ENCODE results near the gene PTPRM.

Gene PTPRM

GRCh38 chr18:8005870-8006569 is 438.9 kb downstream of the PTPRM start:
- no peak for DNase-seq (ENCODE audit: low spot score)

GRCh38 chr18:8006979-8007378 is 439.9 kb downstream of the PTPRM start:
- no peak for DNase-seq (ENCODE audit: low spot score)

GRCh38 chr18:8008033-8008432 is 440.9 kb downstream of the PTPRM start:
- DNase-seq (ENCODE audit: low spot score), result no peak

DNA sequence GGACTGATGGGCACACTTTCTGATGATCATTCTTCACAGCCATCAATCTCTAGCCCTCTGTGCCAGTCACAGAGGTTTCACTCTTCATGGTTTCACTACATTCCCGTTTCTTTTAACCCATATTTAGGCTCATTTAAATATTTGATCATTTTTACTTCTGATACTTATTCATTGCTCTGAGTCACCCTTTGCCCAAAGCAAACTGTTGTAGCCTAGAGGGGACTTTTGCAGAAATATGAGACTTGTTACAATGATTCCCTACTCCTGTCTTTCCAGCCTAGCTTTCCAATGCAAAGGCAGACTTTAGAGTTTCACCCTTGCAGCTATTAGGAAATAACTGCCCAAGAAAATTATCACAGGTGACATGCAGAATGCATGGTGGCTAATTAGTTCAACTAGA is 444.2 kb downstream of the PTPRM start:
- no peak for DNase-seq (ENCODE audit: low spot score)

GRCh38 chr18:8011906-8012305 is 444.8 kb downstream of the PTPRM start:
- DNase-seq (ENCODE audit: low spot score), result no peak

DNA sequence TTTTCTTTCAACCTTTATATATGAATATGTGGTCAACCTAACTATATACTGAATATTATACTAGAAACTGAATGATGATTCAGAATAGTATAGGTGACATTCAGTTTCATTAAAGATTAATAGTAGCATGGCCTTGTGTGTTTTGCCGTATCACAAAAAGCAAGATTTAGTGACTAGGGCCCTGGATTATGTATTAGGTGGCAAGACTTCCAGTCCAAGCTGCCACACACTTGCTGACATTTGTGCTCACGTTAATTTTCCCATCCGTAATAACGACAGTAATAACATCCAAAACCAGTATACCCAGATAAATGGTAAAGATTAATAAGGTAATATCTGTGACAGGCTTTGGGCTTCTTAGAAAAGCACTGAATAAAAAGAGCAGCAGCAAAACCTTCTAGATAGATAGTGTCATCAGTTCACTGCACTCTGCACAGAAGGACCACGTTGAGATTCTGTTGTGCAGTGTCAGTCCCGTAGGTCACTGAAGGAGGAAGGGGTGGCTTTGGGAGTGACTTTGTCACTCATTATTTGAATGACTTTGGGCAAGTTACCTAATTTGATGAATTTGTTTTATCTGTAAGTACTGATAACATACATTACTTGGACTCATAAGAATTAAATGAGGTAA is 451.7 kb downstream of the PTPRM start:
- DNase-seq (ENCODE audit: low spot score), result no peak

GRCh38 chr18:8019600-8019999 is 452.5 kb downstream of the PTPRM start:
- DNase-seq (ENCODE audit: low spot score), result no peak

- DNase-seq (ENCODE audit: low spot score), result no peak
These were observed 453.2 kb downstream of the PTPRM start for GRCh38 chr18:8020132-8020846.

DNA sequence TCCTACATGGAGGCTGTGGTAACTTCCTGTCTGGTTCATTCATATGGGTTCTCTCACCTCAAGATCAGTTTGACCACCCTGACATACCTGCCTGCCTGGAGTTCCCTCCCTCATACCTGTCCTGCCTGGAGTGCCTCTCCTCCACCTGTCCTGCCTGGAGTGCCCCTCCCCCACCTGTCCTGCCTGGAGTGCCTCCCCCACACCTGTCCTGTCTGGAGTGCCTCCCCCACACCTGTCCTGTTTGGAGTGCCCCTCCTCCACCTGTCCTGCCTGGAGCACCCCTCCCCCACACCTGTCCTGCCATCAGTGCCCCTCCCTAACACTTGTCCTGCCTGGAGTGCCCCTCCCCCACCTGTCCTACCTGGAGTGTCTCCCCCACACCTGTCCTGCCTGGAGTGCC is 461.9 kb downstream of the PTPRM start:
- no peak for DNase-seq (ENCODE audit: low spot score)

DNA sequence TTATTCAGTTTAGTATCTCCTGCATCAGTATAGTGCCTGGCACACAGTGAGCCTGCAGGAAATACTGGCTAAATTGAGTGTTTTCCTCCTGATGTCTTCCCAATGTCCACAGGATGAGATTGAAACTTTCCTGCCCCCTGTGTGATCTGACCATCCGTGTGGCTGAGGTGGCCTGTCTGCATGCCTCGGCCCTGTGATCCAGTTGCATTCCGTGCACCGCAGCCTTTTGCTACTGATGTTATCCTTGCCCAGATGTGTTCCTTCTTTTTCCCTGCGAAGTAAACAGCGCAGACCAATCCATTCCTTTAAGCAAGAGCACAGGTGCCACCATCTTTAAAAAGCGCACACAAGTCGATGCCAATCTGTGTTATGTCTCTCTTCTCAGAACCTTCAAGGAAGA is 462.6 kb downstream of the PTPRM start:
- no peak for DNase-seq (ENCODE audit: low spot score)

DNA sequence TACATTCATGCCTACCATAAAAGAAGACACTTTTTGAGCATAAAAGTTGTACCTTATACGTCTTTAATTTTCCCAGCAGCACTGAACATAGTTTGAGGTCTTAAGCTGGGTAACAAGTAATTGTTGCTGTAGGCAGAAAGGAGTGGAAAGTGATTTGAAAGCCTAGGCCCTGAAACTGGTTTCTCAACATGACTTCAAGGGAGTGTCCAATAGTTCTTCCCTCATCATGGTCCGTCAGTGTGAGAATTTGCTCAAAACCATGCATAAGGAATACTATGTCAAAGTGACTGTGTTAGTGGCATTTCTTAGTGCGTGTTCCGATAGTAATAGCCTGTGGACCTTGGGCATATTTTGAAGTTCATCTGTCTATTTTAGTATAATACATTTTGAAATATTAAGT is 463.1 kb downstream of the PTPRM start:
- DNase-seq (ENCODE audit: low spot score), result no peak

GRCh38 chr18:8031496-8031895 is 464.4 kb downstream of the PTPRM start:
- DNase-seq (ENCODE audit: low spot score), result no peak

DNA sequence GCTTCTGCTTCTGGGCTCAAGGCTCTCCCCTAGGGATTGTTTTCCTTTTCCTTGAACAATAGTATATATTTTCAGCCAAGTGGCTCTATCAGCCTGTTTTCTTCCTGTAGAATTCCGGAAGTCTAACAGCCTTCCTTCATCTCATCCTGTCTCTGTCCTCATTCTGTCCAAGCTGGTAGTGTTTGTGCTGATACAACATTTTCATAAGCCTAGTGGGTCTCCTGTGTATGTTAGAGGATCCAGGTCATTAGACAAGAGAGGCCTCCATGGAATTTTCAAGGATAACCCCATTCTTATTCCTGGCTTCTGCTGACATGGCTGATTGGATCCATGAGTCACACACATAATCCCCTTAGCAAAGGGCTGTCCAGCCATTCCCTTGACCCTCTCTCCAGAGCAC is 467.6 kb downstream of the PTPRM start:
- no peak for DNase-seq (ENCODE audit: low spot score)

GRCh38 chr18:8036551-8036950 is 469.4 kb downstream of the PTPRM start:
- DNase-seq (ENCODE audit: low spot score), result no peak

- no peak for DNase-seq (ENCODE audit: low spot score)
These were observed 470.2 kb downstream of the PTPRM start for GRCh38 chr18:8037296-8037695.

GRCh38 chr18:8040021-8040420 is 472.9 kb downstream of the PTPRM start:
- DNase-seq (ENCODE audit: low spot score), result no peak

DNA sequence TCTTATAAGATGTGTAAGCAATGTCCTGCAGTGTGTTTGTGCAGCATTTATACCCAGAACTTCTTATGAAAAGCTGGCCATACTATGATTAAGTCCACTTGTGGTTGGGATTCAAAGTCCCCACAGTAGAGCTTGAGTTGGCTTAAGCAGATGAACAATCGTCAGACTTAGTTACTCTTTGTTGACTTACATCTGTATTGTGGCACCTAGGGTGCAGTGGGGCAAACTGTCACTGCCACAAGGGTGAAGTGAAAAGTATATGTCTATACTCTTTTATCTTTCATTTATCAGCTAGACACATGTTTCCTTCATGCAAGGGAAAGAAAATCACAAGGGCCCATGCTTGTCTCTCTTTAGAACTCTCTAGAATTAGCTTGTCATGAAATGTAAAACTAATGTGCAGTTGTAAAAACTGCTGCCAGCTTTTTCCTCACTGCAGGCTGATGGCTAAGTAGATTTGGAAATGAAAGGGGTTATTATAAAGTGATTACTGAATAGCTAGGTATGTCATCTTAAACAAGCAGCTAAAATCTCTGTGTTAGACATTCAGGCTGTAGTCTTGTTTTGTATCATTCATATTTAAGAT is 474.5 kb downstream of the PTPRM start:
- no peak for DNase-seq (ENCODE audit: low spot score)

DNA sequence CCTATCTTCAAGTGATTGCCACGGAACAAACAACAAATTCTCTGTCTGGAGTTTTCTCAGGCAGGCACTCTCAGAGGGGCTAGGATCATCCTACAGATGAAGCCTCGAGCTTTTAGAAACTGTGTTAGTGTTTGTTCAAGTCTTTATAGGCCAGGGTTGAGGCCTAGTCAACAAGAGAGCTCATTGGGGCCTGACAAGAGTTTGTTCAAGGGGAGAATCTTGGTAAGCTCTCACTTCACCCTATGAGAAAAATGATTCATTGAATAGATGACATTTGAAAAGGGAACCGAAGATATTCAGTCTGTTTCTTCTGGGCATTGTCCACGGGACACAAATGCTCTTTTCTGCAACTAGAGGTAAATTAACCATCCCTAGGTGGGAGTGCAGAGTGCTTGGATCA is 476.9 kb downstream of the PTPRM start:
- no peak for DNase-seq (ENCODE audit: low spot score)

- DNase-seq (ENCODE audit: low spot score), result no peak
These were observed 478.2 kb downstream of the PTPRM start for GRCh38 chr18:8045160-8045883.

DNA sequence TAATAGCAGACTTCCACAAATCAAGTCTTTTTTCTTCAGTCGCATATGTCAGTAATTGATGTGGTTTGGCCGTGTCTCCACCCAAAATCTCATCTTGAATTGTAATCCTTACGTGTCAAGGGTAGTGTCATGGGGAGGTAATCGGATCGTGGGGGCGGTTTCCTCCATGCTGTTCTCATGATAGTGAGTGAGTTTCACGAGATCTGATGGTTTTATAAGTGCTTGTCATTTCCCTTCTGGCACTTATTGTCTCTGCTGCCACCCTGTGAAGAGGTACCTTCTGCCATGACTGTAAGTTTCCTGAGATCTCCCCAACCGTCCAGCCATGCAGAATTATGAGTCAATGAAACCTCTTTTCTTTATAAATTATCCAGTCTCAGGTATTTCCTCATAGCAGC is 478.8 kb downstream of the PTPRM start:
- no peak for DNase-seq (ENCODE audit: low spot score)

DNA sequence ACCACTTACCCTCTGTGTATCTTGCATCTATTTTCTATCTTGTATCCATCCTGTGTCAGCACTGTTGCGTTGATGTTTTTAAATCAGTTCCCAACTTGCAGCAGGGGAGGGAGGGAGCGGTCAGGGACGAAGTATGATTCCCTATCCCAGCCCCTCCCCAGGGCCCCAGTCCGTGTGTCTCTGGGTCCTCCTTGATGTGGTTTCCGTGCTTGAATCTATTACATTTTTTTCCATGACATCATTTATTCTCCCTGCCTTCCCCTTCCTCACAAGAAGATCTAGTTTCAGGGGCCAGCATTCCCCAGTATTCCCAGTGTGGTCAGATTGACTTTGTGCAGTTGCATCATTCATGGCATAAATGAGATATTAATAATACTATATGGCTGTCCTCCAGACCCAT is 479.3 kb downstream of the PTPRM start:
- DNase-seq (ENCODE audit: low spot score), result no peak

DNA sequence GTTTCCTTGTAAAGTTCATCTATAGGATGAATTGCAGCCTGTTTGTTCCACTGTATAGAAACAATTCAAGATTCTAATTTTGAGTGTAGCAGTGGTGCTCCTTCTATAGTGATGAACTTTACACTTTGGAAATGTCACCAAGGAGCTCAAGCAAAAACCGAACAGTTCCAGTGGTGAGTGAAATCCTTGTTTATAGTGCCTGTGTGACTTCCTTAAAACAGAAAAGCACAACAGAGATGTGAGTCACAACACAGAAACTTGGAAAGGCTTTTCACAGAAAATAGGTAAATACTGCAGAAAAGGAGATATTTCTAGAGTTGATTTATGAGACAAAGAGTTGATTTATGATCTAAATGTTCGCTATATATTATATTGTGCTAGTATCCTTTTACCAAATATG is 482.0 kb downstream of the PTPRM start:
- no peak for DNase-seq (ENCODE audit: low spot score)
